Fibroblast of lung (primary cell): ENCODE measurements around the gene FKTN. TPM values are rescaled to one million over a fixed set of nuclear protein-coding genes. Genes with fewer than 3 reads are reported as not detected.

Source experiments
- DNase-seq, 2 donors: peaks; one replicate each; pipeline versions ENCODE4 v3.0.0 to v3.0.0-alpha.2; 2010; ENCODE audit warnings: low read depth in 2 of 2
- H2AFZ ChIP-seq: 2 replicates; pipeline ENCODE4 v1.5.1; 2012; ENCODE audit warnings: low read length, control low read depth, inconsistent platforms
- H3K27ac ChIP-seq: 2 replicates; pipeline ENCODE4 v1.5.1; 2011; ENCODE audit warnings: low read length, control low read depth; ENCODE audit not compliant: insufficient read depth
- H3K27me3 ChIP-seq: 2 replicates; pipeline ENCODE4 v1.5.1; 2011; ENCODE audit warnings: mild to moderate bottlenecking, low read length; ENCODE audit not compliant: control insufficient read depth, insufficient read depth
- H3K36me3 ChIP-seq: 2 replicates; pipeline ENCODE4 v1.5.1; 2011; ENCODE audit warnings: low read length; ENCODE audit not compliant: control insufficient read depth, insufficient read depth
- H3K4me1 ChIP-seq: 2 replicates; pipeline ENCODE4 v1.5.1; 2011; ENCODE audit warnings: low read length; ENCODE audit not compliant: control insufficient read depth, insufficient read depth; ENCODE audit errors: extremely low read depth
- H3K4me2 ChIP-seq: 2 replicates; pipeline ENCODE4 v1.5.1; 2011; ENCODE audit warnings: low read length, control low read depth; ENCODE audit not compliant: insufficient read depth; ENCODE audit errors: extremely low read depth
- H3K4me3 ChIP-seq, 4 experiments: fragments of 200-600 bp in 1 of 4; sonication (generic) in 1 of 4; replicated peaks in 1 of 4; 2 replicates each; pipeline ENCODE4 v1.5.1; 2011 to 2016; ENCODE audit warnings: low read length in 4 of 4, low read depth in 3 of 4, mild to moderate bottlenecking in 3 of 4, control low read depth in 2 of 4, inconsistent platforms in 1 of 4, mixed read lengths in 1 of 4; ENCODE audit not compliant: insufficient read depth in 1 of 4; ENCODE audit errors: control extremely low read depth in 1 of 4
- H3K79me2 ChIP-seq: 2 replicates; pipeline ENCODE4 v1.5.1; 2012; ENCODE audit warnings: mild to moderate bottlenecking, low read length, inconsistent platforms; ENCODE audit not compliant: control insufficient read depth, insufficient read depth
- H3K9ac ChIP-seq: 2 replicates; pipeline ENCODE4 v1.5.1; 2011; ENCODE audit warnings: mild to moderate bottlenecking, low read length, control low read depth; ENCODE audit not compliant: insufficient read depth
- H3K9me3 ChIP-seq: 2 replicates; pipeline ENCODE4 v1.5.1; 2012; ENCODE audit warnings: low read depth, low read length; ENCODE audit not compliant: control insufficient read depth, insufficient read depth
- H4K20me1 ChIP-seq: 2 replicates; pipeline ENCODE4 v1.5.1; 2011; ENCODE audit warnings: low read length; ENCODE audit not compliant: control insufficient read depth, insufficient read depth; ENCODE audit errors: extremely low read depth
- CTCF ChIP-seq, 2 donors: IDR thresholded peaks in 1 of 2; conservative IDR thresholded peaks in 1 of 2; 1 replicate in 1 of 2; 2 replicates in 1 of 2; pipeline ENCODE4 v1.5.1; 2011 to 2012; ENCODE audit warnings: low read length in 2 of 2, control low read depth in 1 of 2, inconsistent platforms in 1 of 2, low read depth in 1 of 2, mild to moderate bottlenecking in 1 of 2
- EZH2 ChIP-seq: IDR thresholded peaks from 2 replicates; pipeline ENCODE4 v1.5.1; 2012; ENCODE audit warnings: low read length, control low read depth, mild to moderate bottlenecking; ENCODE audit errors: missing control alignments
- polyA plus RNA-seq, 2 donors: library from polyadenylated mRNA; depleted of rRNA in 1 of 2; stranded (reverse) in 1 of 2; unstranded in 1 of 2; fragments of >200 nt; gene quantifications; 2 replicates each; pipeline ENCODE4 v1.2.1, GENCODE V29; 2011 to 2012; ENCODE audit warnings: missing spikeins in 1 of 2
- total RNA-seq: library from RNA; depleted of rRNA; stranded (reverse); fragments of >200 nt; gene quantifications from 2 replicates; pipeline ENCODE4 v1.2.1, GENCODE V29; 2014

The FKTN gene
- total and polyA plus RNA-seq, 2 donors (not counting 1 experiment from before 2014, with no cell fraction given), result 31.0 to 32.9 TPM

GRCh38 chr9:105667867-105668266 is 109.9 kb downstream of the FKTN start:
- H3K4me2 ChIP-seq, result no peak overlapping the region
- no peak overlapping the region for H3K27ac ChIP-seq
- no peak for DNase-seq
- no peak overlapping the region for H3K9ac ChIP-seq
- H3K4me3 ChIP-seq, result no peak overlapping the region
- H3K79me2 ChIP-seq, result no peaks in the 10 kb centered on the region
- no peaks in the 10 kb centered on the region for H3K4me1 ChIP-seq
- H2AFZ ChIP-seq, result no peak overlapping the region
- H3K27me3 ChIP-seq, result no peaks in the 10 kb centered on the region
- H3K9me3 ChIP-seq, result no peaks in the 10 kb centered on the region
- no peak for TF ChIP-seq CTCF (conservative IDR thresholded peaks at IDR 0.05 in 1 of 2, IDR thresholded peaks at IDR 0.05 in 1 of 2; ENCODE audit: low read depth in 1 of 2, low read length in 2 of 2)
- TF ChIP-seq EZH2, result no peak
- no peaks in the 10 kb centered on the region for H4K20me1 ChIP-seq
- no peaks in the 10 kb centered on the region for H3K36me3 ChIP-seq

GRCh38 chr9:105670315-105670714 is 112.4 kb downstream of the FKTN start:
- no peak for DNase-seq
- Histone ChIP-seq H3K4me1 (no peaks in the 10 kb centered on the region), H2AFZ (no peak overlapping the region), H3K4me2 (no peak overlapping the region), H3K9me3 (no peaks in the 10 kb centered on the region), H3K36me3 (no peaks in the 10 kb centered on the region), H3K9ac (no peak overlapping the region), H3K27me3 (no peaks in the 10 kb centered on the region), H3K79me2 (no peaks in the 10 kb centered on the region), H3K4me3 (no peak overlapping the region), H4K20me1 (no peaks in the 10 kb centered on the region), H3K27ac (no peak overlapping the region)
- TF ChIP-seq EZH2 (no peak), CTCF (conservative IDR thresholded peaks at IDR 0.05 in 1 of 2, IDR thresholded peaks at IDR 0.05 in 1 of 2; ENCODE audit: low read depth in 1 of 2, low read length in 2 of 2) (no peak)

- H3K79me2 ChIP-seq, result no peaks in the 10 kb centered on the region
Measured at GRCh38 chr9:105670775-105671174, 112.8 kb downstream of the FKTN start.

More at GRCh38 chr9:105670775-105671174, 112.8 kb downstream of the FKTN start:
- Histone ChIP-seq H4K20me1 (no peaks in the 10 kb centered on the region), H3K9me3 (no peaks in the 10 kb centered on the region), H3K36me3 (no peaks in the 10 kb centered on the region), H3K27me3 (no peaks in the 10 kb centered on the region), H3K4me3 (no peak overlapping the region), H3K4me1 (no peaks in the 10 kb centered on the region), H3K27ac (no peak overlapping the region), H2AFZ (no peak overlapping the region), H3K9ac (no peak overlapping the region), H3K4me2 (no peak overlapping the region)
- TF ChIP-seq CTCF (conservative IDR thresholded peaks at IDR 0.05 in 1 of 2, IDR thresholded peaks at IDR 0.05 in 1 of 2; ENCODE audit: low read depth in 1 of 2, low read length in 2 of 2) (no peak), EZH2 (no peak)
- no peak for DNase-seq
